MCF 10A (cell line): Measurements from ENCODE around the gene ST7L. TPM values are rescaled to one million over a fixed set of nuclear protein-coding genes. Genes with fewer than 3 reads are reported as not detected.

Source experiments
- BruUV-seq: library from RNA; stranded (reverse); fragments of 400-500 nt; replicated peaks from 2 replicates; lab custom pipeline; 2021; lab: Mats Ljungman, UMichigan
- CTCF ChIA-PET: fragments of 300-600 bp; sonication (Branson Sonifier 250); formaldehyde crosslinking; extraction: SDS; loops from one replicate; lab custom pipeline; 2021; ENCODE audit warnings: antibody characterized with exemption, inconsistent platforms; lab: Yijun Ruan, JAX
- POLR2A ChIA-PET: fragments of 300-600, 350-650 bp; sonication (Branson Sonifier 250); formaldehyde crosslinking; extraction: SDS; loops from one replicate; lab custom pipeline; 2020; ENCODE audit warnings: antibody characterized with exemption, inconsistent platforms; lab: Yijun Ruan, JAX
- DNase-seq: peaks from one replicate; pipeline ENCODE4 v3.0.0-alpha.2; 2018; ENCODE audit not compliant: unreplicated experiment
- H3K27ac Mint-ChIP-seq: one replicate; pipeline ENCODE4 v1.8.0; 2022; ENCODE audit warnings: mild to moderate bottlenecking, low read depth, mixed read lengths; ENCODE audit not compliant: unreplicated experiment
- H3K27me3 Mint-ChIP-seq: one replicate; pipeline ENCODE4 v1.8.0; 2022; ENCODE audit warnings: mixed read lengths; ENCODE audit not compliant: insufficient read depth, unreplicated experiment
- H3K36me3 Mint-ChIP-seq: one replicate; pipeline ENCODE4 v1.8.0; 2022; ENCODE audit warnings: mild to moderate bottlenecking, moderate library complexity, mixed read lengths; ENCODE audit not compliant: insufficient read depth, unreplicated experiment
- H3K4me1 Mint-ChIP-seq: one replicate; pipeline ENCODE4 v1.8.0; 2022; ENCODE audit warnings: mixed read lengths; ENCODE audit not compliant: insufficient read depth, unreplicated experiment
- H3K4me3 Mint-ChIP-seq: one replicate; pipeline ENCODE4 v1.8.0; 2022; ENCODE audit warnings: mild to moderate bottlenecking, moderate library complexity, mixed read lengths; ENCODE audit not compliant: unreplicated experiment
- H3K9me3 Mint-ChIP-seq: one replicate; pipeline ENCODE4 v1.8.0; 2022; ENCODE audit warnings: mixed read lengths; ENCODE audit not compliant: unreplicated experiment
- intact Hi-C: fragments of 100-400 bp; cut with micrococcal nuclease; formaldehyde crosslinking; loops from 2 replicates; pipeline ENCODE4 v1.14.1; 2022
- total RNA-seq: library from RNA; stranded (reverse); gene quantifications from 2 replicates; pipeline ENCODE4 v1.2.3, GENCODE V29; 2022
- TF ChIP-seq, protein P1 (sequence below): fragments of 200-600 bp; IDR thresholded peaks from one replicate; pipeline ENCODE4 v1.8.0; 2022; ENCODE audit warnings: antibody characterized with exemption, mild to moderate bottlenecking; ENCODE audit not compliant: unreplicated experiment

The ST7L gene
- total RNA-seq, 1 experiment from 2014 or later, result 25.5 TPM

DNA sequence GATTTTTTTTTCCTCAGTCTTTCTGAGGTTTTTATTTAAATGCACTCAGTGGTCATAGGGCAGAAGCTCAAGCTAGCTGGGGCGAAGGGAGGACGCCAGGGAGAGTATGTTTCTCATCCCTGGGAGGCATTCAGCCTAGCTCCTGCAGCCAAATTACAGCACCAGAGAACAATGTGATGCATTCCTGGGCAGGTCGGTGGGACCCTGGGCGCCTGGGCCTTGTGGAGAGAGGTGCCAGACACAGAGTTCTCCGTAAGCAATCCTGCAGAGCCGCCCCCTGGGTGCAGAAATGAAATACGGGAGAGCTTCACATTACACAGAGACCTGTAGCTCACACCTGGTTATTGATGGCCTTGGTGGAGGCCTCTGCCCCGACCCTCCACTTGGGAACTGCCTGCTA is 94.7 kb downstream of the ST7L start:
- CTCF ChIA-PET, result interaction anchor here (0.5 to 2.7 kb wide), 2 partner anchors 23 to 30 kb away, joined by 3 to 10 read pairs; no protein-coding TSS in a partner anchor
- peaks cover 35% of the 10 kb centered on the region for H3K36me3 Mint-ChIP-seq
- no peak for DNase-seq
- no peak overlapping the region for H3K27ac Mint-ChIP-seq
- POLR2A ChIA-PET, result interaction anchor here (1.5 kb wide), 1 partner anchor 20 kb away, joined by 6 read pairs; no protein-coding TSS in a partner anchor
- no peaks in the 10 kb centered on the region for H3K4me1 Mint-ChIP-seq
- no peaks in the 10 kb centered on the region for H3K27me3 Mint-ChIP-seq
- intact Hi-C loops, result no loop called here
- no TSS peak for BruUV-seq
- H3K4me3 Mint-ChIP-seq, result no peak overlapping the region
- H3K9me3 Mint-ChIP-seq, result no peaks in the 10 kb centered on the region
- TF ChIP-seq, protein P1, sequence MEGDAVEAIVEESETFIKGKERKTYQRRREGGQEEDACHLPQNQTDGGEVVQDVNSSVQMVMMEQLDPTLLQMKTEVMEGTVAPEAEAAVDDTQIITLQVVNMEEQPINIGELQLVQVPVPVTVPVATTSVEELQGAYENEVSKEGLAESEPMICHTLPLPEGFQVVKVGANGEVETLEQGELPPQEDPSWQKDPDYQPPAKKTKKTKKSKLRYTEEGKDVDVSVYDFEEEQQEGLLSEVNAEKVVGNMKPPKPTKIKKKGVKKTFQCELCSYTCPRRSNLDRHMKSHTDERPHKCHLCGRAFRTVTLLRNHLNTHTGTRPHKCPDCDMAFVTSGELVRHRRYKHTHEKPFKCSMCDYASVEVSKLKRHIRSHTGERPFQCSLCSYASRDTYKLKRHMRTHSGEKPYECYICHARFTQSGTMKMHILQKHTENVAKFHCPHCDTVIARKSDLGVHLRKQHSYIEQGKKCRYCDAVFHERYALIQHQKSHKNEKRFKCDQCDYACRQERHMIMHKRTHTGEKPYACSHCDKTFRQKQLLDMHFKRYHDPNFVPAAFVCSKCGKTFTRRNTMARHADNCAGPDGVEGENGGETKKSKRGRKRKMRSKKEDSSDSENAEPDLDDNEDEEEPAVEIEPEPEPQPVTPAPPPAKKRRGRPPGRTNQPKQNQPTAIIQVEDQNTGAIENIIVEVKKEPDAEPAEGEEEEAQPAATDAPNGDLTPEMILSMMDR, result no peak

DNA sequence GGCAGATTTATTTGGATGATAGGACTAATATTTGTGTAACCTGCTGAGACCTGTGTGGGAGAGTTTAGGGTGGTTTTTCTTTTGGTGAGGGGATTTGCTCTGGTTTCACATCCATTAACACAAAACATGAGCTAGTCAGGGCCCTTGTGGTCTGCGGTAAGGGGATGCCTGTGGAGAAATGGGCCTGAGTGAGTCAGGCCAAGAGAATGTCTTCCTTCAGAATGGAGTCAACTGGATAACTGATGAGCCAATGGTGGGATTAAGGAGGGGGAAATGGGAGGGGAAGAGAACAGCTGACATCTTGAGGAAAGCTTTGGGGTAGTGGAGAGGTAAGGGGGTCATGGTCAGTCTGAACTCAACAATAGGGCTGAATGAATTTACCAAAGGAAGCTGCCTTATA is 96.3 kb downstream of the ST7L start:
- intact Hi-C loops, result no loop called here
- ChIA-PET POLR2A (interaction anchor here (0.8 kb wide), 1 partner anchor 8 kb away, joined by 3 read pairs; no protein-coding TSS in a partner anchor), CTCF (interaction anchor here (1.0 to 2.7 kb wide), 3 partner anchors 21 to 67 kb away, joined by 3 to 10 read pairs (median 3); no protein-coding TSS in a partner anchor)
- no peaks in the 10 kb centered on the region for H3K9me3 Mint-ChIP-seq
- H3K36me3 Mint-ChIP-seq, result peaks cover 30% of the 10 kb centered on the region
- H3K27me3 Mint-ChIP-seq, result no peaks in the 10 kb centered on the region
- H3K27ac Mint-ChIP-seq, result no peak overlapping the region
- no peak overlapping the region for H3K4me3 Mint-ChIP-seq
- DNase-seq, result peak; percentile 70
- no peaks in the 10 kb centered on the region for H3K4me1 Mint-ChIP-seq
- no TSS peak for BruUV-seq
- TF ChIP-seq, protein P1, result no peak

DNA sequence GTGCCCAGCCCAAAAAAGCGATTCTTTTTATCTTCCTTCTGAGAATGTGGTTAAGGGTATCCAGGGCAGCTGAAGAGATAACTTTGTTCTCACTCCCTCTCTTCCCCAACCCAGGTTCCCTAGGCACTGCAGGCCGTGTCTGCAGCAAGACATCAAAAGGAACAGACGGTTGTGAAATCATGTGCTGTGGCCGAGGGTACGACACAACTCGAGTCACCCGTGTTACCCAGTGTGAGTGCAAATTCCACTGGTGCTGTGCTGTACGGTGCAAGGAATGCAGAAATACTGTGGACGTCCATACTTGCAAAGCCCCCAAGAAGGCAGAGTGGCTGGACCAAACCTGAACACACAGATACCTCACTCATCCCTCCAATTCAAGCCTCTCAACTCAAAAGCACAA is 98.8 kb downstream of the ST7L start:
- Mint-ChIP-seq H3K4me1 (no peaks in the 10 kb centered on the region), H3K27me3 (no peaks in the 10 kb centered on the region), H3K4me3 (no peak overlapping the region), H3K9me3 (no peaks in the 10 kb centered on the region), H3K27ac (no peak overlapping the region), H3K36me3 (peaks cover 13% of the 10 kb centered on the region)
- TF ChIP-seq, protein P1, result no peak
- no peak for DNase-seq
- ChIA-PET POLR2A (interaction anchor here (0.6 kb wide), 1 partner anchor 88 kb away, joined by 3 read pairs; no protein-coding TSS in a partner anchor), CTCF (no interaction called here)
- no TSS peak for BruUV-seq
- intact Hi-C loops, result no loop called here

DNA sequence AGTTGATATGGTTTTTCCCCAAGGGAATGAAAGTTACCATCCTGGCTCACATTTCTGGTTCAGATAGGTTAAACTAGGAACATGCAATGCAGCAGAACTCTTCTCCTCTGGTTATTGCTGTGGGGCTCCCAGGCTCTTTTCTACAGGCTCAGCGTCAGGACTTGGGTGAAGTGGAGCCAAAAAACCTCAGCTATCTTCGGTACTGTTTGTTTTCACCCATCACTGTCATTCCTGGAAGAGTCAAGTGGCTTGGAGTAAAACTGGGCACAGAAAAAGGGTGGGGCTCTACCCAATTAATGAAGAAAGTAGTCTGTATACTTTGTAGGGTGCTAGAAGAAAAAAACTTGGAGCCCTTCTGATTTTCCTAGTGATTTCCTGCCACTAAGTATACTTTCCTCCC is 100.8 kb downstream of the ST7L start:
- BruUV-seq, result no TSS peak
- Mint-ChIP-seq H3K36me3 (peaks cover 6% of the 10 kb centered on the region), H3K9me3 (no peaks in the 10 kb centered on the region), H3K4me1 (no peaks in the 10 kb centered on the region), H3K4me3 (no peak overlapping the region), H3K27me3 (no peaks in the 10 kb centered on the region), H3K27ac (no peak overlapping the region)
- no peak for DNase-seq
- intact Hi-C loops, result no loop called here
- ChIA-PET POLR2A (interaction anchor here (0.6 to 1.6 kb wide), 2 partner anchors 26 to 154 kb away, joined by 4 read pairs; no protein-coding TSS in a partner anchor), CTCF (no interaction called here)
- TF ChIP-seq, protein P1, result no peak
